Hematopoietic multipotent progenitor cell treated with erythropoietin and hydrocortisone succinate and interleukin-3 and kit ligand, for 17 days (in vitro differentiated cells): ENCODE data around the gene LSG1.
"Not testable (repeated sequence)": the region's sequence is repeated elsewhere in the genome, so short reads cannot be mapped to it uniquely, and the experiment has no call there.

Experiments
- DNase-seq: peaks from one replicate; pipeline ENCODE4 v3.0.0-alpha.2; 2015; ENCODE audit warnings: low spot score

LSG1 gene

DNA sequence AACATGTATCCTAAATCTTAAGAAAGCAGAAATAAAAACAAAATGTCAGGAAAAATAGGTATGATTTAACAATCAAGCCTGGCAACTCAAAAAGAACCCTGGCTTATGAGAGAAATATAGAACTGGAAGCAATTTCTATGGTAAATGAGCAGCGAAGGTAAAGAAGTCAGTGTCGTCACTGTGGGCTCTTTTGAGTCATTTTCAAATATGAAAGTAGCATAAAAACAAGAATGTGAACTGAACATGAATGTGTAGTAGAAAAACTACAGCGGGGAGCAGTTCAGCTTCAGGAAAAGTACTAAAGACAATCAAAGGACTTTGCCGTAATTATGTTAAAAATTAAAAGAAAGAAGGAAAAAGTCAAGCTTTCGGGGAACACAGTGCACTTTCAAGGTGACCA lies 17.5 kb downstream of the LSG1 start:
- no peak for DNase-seq

GRCh38 chr3:194647747-194648146 lies 24.2 kb downstream of the LSG1 start:
- DNase-seq = no peak

- no peak for DNase-seq
Observed at GRCh38 chr3:194642769-194643168, 29.2 kb downstream of the LSG1 start.

DNA sequence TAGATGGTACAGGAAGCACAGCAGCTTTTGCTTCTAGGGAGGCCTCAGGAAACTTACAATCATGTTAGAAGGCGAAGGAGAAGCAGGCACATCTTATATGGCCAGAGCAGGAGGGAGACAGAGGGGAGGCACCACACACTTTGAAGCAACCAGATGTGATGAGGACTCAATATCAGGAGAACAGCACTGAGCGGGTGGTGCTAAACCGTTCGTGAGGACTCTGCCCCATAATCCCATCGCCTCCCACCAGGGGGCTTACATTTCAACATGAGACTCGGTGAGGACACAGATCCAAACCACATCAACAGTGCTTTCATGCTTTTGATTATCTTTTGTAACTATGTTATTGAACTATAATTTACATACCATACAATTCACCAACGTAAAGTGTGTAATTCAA lies 31.2 kb downstream of the LSG1 start:
- DNase-seq = no peak

- DNase-seq = no peak
Observed at GRCh38 chr3:194638991-194639605, 32.9 kb downstream of the LSG1 start.

GRCh38 chr3:194637541-194638400 lies 34.2 kb downstream of the LSG1 start:
- DNase-seq = no peak

- no peak for DNase-seq
Observed at GRCh38 chr3:194637066-194637465, 34.9 kb downstream of the LSG1 start.

GRCh38 chr3:194633349-194634004 lies 38.5 kb downstream of the LSG1 start, which contains the start of gene TMEM44:
TMEM44 (minus strand) TSS chr3:194633419; CDS start chr3:194633215, 204 bp downstream.
- DNase-seq = peak; percentile 22

DNA sequence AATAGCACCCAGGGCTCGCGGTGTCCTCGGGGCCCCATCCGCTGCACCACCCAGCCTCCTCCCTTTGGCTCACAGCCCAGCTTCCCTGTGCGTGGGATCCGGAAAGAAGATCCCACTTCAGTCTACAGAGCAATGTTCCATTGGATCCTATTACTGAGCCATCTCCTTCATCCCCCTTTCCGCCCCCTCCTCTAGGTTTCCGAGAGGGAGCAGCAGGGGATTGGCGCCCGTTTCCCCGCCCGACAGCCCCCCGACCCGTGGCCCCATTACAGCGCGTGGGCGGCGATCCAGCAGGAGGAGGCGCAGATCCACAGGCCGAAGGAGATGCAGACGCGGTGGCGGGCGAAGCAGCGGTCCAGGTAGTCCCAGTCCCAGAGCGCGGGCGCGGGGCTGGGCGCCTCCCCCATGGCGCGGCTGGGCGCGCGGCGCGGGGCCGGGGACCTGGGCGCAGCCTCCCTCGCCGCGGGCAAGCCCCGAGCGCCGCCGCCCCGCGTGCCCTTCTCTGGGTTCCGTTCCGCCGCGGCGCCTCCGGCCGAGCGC lies 39.1 kb downstream of the LSG1 start:
- no peak for DNase-seq

- no peak for DNase-seq
Observed at GRCh38 chr3:194632226-194632808, 39.7 kb downstream of the LSG1 start.

GRCh38 chr3:194631696-194632095 lies 40.3 kb downstream of the LSG1 start:
- DNase-seq = no peak

GRCh38 chr3:194630681-194631080 lies 41.3 kb downstream of the LSG1 start:
- DNase-seq = not testable (repeated sequence)

- no peak for DNase-seq
Observed at GRCh38 chr3:194624956-194625355, 47.0 kb downstream of the LSG1 start.

- DNase-seq = no peak
Observed at GRCh38 chr3:194623449-194624290, 48.3 kb downstream of the LSG1 start.

GRCh38 chr3:194622621-194623340 lies 49.2 kb downstream of the LSG1 start:
- no peak for DNase-seq

DNA sequence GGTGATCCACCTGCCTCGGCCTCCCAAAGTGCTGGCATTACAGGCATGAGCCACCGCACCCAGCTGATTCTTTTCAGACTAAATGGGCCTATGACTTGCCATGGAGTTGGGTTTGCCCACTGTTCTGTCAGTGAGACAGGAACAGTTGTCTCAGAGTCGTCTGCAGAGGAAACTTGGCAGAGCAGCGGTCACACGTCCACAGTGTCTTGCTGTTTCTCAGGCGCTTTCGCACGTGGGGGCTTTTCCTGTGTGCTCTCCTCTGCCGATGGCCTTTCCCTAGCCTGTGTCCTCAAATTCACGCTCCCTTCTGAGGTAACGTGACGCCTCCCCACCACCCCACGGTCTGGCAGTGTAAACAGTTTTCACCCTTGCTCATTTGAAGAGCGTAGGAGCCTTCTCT lies 50.0 kb downstream of the LSG1 start:
- DNase-seq = no peak

DNA sequence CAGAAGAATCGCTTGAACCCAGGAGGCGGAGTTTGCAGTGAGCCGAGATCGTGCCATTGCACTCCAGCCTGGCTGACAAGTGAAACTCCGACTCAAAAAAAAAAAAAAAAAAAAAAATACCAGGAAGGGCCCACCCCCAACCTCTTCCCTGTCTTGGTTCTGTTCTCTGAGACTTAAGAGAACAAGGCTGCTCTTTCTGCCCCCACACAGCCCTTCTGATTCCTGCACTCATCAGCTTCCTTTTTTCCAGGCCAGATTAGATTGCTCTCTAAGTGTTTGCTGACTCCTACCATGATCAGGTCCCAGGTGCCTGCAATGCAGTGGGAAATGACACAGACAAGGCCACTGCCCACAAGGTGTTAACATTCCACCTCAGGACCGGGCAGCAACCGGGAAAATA lies 51.8 kb downstream of the LSG1 start:
- DNase-seq = no peak

- no peak for DNase-seq
Observed at GRCh38 chr3:194619741-194620140, 52.2 kb downstream of the LSG1 start.

GRCh38 chr3:194618858-194619608 lies 53.0 kb downstream of the LSG1 start:
- DNase-seq = no peak

GRCh38 chr3:194617827-194618226 lies 54.2 kb downstream of the LSG1 start:
- no peak for DNase-seq
